ENCODE results near the gene COA3.

Gene COA3

GRCh38 chr17:42798011-42798382 is 507 bp downstream of the COA3 start:
- H3K4me3 ChIP-seq (ENCODE audit: low read length) = peak overlapping the region; percentile 79
- TF ChIP-seq CTCF (conservative IDR thresholded peaks at IDR 0.05; ENCODE audit: low read depth, low read length) = no peak
- no peak for DNase-seq (ENCODE audit: low read depth)

GRCh38 chr17:42797067-42798007 is 1.2 kb downstream of the COA3 start:
- H3K4me3 ChIP-seq (ENCODE audit: low read length) = peak overlapping the region; percentile 79
- no peak for TF ChIP-seq CTCF (conservative IDR thresholded peaks at IDR 0.05; ENCODE audit: low read depth, low read length)
- no peak for DNase-seq (ENCODE audit: low read depth)

- H3K4me3 ChIP-seq (ENCODE audit: low read length) = no peak overlapping the region
- DNase-seq (ENCODE audit: low read depth) = no peak
- no peak for TF ChIP-seq CTCF (conservative IDR thresholded peaks at IDR 0.05; ENCODE audit: low read depth, low read length)
Measured at GRCh38 chr17:42796066-42796758, 2.3 kb downstream of the COA3 start.

GRCh38 chr17:42795465-42795864 is 3.0 kb downstream of the COA3 start:
- no peak for DNase-seq (ENCODE audit: low read depth)
- TF ChIP-seq CTCF (conservative IDR thresholded peaks at IDR 0.05; ENCODE audit: low read depth, low read length) = no peak
- H3K4me3 ChIP-seq (ENCODE audit: low read length) = no peak overlapping the region

- no peak for TF ChIP-seq CTCF (conservative IDR thresholded peaks at IDR 0.05; ENCODE audit: low read depth, low read length)
- no peak for DNase-seq (ENCODE audit: low read depth)
- H3K4me3 ChIP-seq (ENCODE audit: low read length) = no peak overlapping the region
Measured at GRCh38 chr17:42795061-42795460, 3.4 kb downstream of the COA3 start.

GRCh38 chr17:42792545-42792944 is 6.0 kb downstream of the COA3 start:
- TF ChIP-seq CTCF (conservative IDR thresholded peaks at IDR 0.05; ENCODE audit: low read depth, low read length) = no peak
- no peak overlapping the region for H3K4me3 ChIP-seq (ENCODE audit: low read length)
- DNase-seq (ENCODE audit: low read depth) = no peak

Data from retinal pigment epithelial cell (primary cell).